HG02642 (cell line): ENCODE data around the gene CX3CL1.

Source experiments
- ATAC-seq: cut with Tn5 transposase; IDR thresholded peaks from one replicate; pipeline ENCODE4 v1.9.1; 2021; ENCODE audit warnings: mild to moderate bottlenecking; ENCODE audit not compliant: unreplicated experiment, poor library complexity

The CX3CL1 gene

DNA sequence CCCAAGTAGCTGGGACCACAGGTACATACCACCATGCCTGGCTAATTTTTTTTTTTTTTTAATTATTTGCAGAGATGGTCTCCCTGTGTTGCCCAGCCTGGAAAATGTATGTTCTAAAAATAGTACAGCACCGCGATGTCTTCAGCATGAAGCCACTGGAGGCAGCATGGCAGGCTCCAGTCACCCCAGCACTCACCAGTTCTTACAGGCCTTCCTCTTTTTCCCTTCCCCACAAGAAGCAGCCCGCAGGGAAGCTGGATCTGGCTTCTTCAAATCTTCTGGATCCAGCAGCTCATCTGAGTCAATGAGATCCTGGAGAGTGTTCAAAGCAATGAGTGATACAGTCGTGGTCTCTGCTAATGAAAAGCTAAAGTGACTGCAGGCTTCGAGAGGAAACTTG lies 58.7 kb downstream of the CX3CL1 start:
- ATAC-seq, result no peak

GRCh38 chr16:57432505-57432904 lies 60.2 kb downstream of the CX3CL1 start:
- ATAC-seq, result no peak

DNA sequence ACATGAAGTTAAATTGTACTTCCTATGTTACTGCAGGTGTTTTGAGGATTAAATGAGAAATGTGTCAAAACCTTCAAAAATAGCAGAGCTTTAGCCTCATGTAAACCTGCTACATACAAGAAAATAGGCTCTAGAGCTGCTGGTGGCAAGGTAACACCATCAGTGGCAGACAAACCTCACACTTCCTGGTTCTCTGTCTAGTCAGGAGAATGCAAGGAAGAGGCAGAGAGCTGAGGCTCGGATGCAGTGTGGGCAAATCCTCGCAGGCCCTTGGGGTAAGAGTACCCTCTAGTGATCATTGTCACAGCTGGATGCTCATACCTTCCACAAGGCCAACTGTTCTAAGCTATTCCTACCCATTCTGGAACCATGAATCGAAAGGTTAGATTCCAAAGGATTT lies 60.7 kb downstream of the CX3CL1 start:
- ATAC-seq, result no peak

DNA sequence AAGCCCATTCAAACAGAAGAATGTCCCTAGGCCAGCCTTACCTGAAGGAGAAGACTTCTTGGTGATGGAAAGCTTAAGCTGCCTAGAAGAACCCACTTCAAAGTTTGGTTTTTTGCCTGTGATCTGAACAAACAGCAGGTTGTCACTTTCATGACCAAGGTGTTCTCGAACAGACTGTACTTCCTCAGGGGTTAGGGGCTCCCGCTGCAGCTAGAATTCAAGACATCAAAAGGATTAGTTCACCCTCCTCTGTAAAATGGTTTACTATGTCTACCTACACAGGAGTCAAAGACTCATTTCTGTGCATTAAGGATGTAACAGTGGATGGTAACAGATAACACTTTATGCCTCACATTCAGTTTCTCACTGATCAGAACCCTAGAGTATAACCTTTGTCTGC lies 61.7 kb downstream of the CX3CL1 start:
- ATAC-seq, result no peak
